ENCODE results near the gene TRABD2B.

TRABD2B gene

GRCh38 chr1:47788761-47789160, 208.4 kb downstream of the TRABD2B start:
- no peak for DNase-seq

- DNase-seq: no peak
These were observed 209.6 kb downstream of the TRABD2B start for GRCh38 chr1:47787560-47787959.

GRCh38 chr1:47786316-47786715, 210.9 kb downstream of the TRABD2B start:
- no peak for DNase-seq

GRCh38 chr1:47785561-47786271, 211.5 kb downstream of the TRABD2B start:
- DNase-seq: no peak

GRCh38 chr1:47785118-47785517, 212.1 kb downstream of the TRABD2B start:
- no peak for DNase-seq

GRCh38 chr1:47784497-47784822, 212.7 kb downstream of the TRABD2B start:
- no peak for DNase-seq

- no peak for DNase-seq
These were observed 213.3 kb downstream of the TRABD2B start for GRCh38 chr1:47783638-47784496.

GRCh38 chr1:47782414-47783166, 214.6 kb downstream of the TRABD2B start:
- no peak for DNase-seq

GRCh38 chr1:47781171-47781959, 215.8 kb downstream of the TRABD2B start:
- DNase-seq: no peak

GRCh38 chr1:47780469-47780995, 216.7 kb downstream of the TRABD2B start:
- DNase-seq: no peak

GRCh38 chr1:47779613-47780012, 217.6 kb downstream of the TRABD2B start:
- DNase-seq: no peak

- DNase-seq: no peak
These were observed 218.9 kb downstream of the TRABD2B start for GRCh38 chr1:47778280-47778679.

- DNase-seq: no peak
These were observed 219.9 kb downstream of the TRABD2B start for GRCh38 chr1:47777322-47777721.

- no peak for DNase-seq
These were observed 220.5 kb downstream of the TRABD2B start for GRCh38 chr1:47776667-47777131.

GRCh38 chr1:47774986-47775834, 222.0 kb downstream of the TRABD2B start:
- no peak for DNase-seq

- DNase-seq: no peak
These were observed 224.1 kb downstream of the TRABD2B start for GRCh38 chr1:47772960-47773682.

- no peak for DNase-seq
These were observed 224.9 kb downstream of the TRABD2B start for GRCh38 chr1:47772281-47772680.

- no peak for DNase-seq
These were observed 225.4 kb downstream of the TRABD2B start for GRCh38 chr1:47771751-47772150.

- DNase-seq: no peak
These were observed 227.2 kb downstream of the TRABD2B start for GRCh38 chr1:47769983-47770382.

- no peak for DNase-seq
These were observed 227.9 kb downstream of the TRABD2B start for GRCh38 chr1:47769295-47769694.

GRCh38 chr1:47767741-47768100, 229.5 kb downstream of the TRABD2B start:
- no peak for DNase-seq
